Rectal smooth muscle tissue (tissue), 1 donor: ENCODE measurements around the gene STK17A.
"Not testable (repeated sequence)": the region's sequence is repeated elsewhere in the genome, so short reads cannot be mapped to it uniquely, and the experiment has no call there.

Experiments used
- H3K27ac ChIP-seq: one replicate; pipeline ENCODE4 v1.7.0; 2013; ENCODE audit warnings: low read depth, low read length, inconsistent platforms
- H3K27me3 ChIP-seq: one replicate; pipeline ENCODE4 v1.7.0; 2013; ENCODE audit warnings: low read length; ENCODE audit not compliant: control insufficient read depth, insufficient read depth
- H3K36me3 ChIP-seq: one replicate; pipeline ENCODE4 v1.7.0; 2013; ENCODE audit warnings: low read length; ENCODE audit not compliant: control insufficient read depth, insufficient read depth
- H3K4me1 ChIP-seq: one replicate; pipeline ENCODE4 v1.7.0; 2013; ENCODE audit warnings: low read length; ENCODE audit not compliant: control insufficient read depth, insufficient read depth
- H3K4me3 ChIP-seq: one replicate; pipeline ENCODE4 v1.7.0; 2013; ENCODE audit warnings: low read length
- H3K9ac ChIP-seq: one replicate; pipeline ENCODE4 v1.7.0; 2013; ENCODE audit warnings: low read length

Gene STK17A

DNA sequence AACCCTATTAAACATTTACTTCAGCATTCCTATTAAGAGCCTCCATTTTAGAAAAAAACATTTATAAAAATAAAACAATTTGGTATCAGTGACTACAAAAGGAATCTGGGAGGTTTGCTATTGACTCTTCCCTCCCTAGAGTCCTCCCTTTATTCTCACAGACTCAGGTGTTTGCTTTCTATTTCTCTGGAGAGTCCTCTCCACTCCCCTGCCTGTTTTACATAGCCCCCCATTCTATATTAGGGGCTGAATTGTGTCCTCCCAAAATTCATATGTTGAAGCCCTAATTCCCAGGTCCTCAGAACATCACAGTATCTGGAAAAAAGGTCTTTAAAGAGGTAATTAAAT, 76.6 kb downstream of the STK17A start:
- Histone ChIP-seq H3K4me1 (peaks cover 3% of the 10 kb centered on the region), H3K27ac (no peak overlapping the region), H3K27me3 (no peaks in the 10 kb centered on the region), H3K9ac (no peak overlapping the region), H3K36me3 (no peaks in the 10 kb centered on the region), H3K4me3 (no peak overlapping the region)

GRCh38 chr7:43660141-43660540, 77.2 kb downstream of the STK17A start:
- H3K4me1 ChIP-seq: peaks cover 9% of the 10 kb centered on the region
- H3K36me3 ChIP-seq: no peaks in the 10 kb centered on the region
- no peak overlapping the region for H3K4me3 ChIP-seq
- H3K9ac ChIP-seq: no peak overlapping the region
- H3K27me3 ChIP-seq: no peaks in the 10 kb centered on the region
- H3K27ac ChIP-seq: no peak overlapping the region

- Histone ChIP-seq H3K4me1 (peaks cover 9% of the 10 kb centered on the region), H3K36me3 (no peaks in the 10 kb centered on the region), H3K9ac (no peak overlapping the region), H3K27me3 (no peaks in the 10 kb centered on the region), H3K4me3 (no peak overlapping the region), H3K27ac (no peak overlapping the region)
These were observed 81.8 kb downstream of the STK17A start for GRCh38 chr7:43664681-43665080.

DNA sequence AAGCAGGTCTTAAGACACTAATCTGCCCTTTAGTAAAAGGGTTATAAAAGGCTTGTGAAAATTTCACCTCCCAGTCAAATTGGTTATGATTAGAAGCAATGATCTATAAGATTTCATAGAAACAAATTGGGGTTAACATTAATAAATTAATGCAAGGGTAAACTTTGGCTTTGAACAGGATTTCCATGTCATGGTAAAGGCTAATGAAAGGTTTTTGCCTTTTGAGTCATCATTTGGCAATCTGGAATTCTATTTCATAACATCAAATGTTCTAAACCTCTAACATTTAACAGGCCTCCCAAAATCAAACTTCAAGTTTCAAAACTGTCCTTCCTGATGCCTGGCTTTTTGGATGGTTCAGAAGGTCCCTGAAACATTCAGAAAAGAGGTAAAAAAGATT, 84.0 kb downstream of the STK17A start:
- no peak overlapping the region for H3K9ac ChIP-seq
- no peaks in the 10 kb centered on the region for H3K36me3 ChIP-seq
- H3K4me1 ChIP-seq: peaks cover 9% of the 10 kb centered on the region
- no peaks in the 10 kb centered on the region for H3K27me3 ChIP-seq
- H3K4me3 ChIP-seq: no peak overlapping the region
- H3K27ac ChIP-seq: no peak overlapping the region

GRCh38 chr7:43668035-43668434, 85.1 kb downstream of the STK17A start:
- H3K27ac ChIP-seq: no peak overlapping the region
- H3K9ac ChIP-seq: no peak overlapping the region
- H3K4me1 ChIP-seq: peaks cover 9% of the 10 kb centered on the region

DNA sequence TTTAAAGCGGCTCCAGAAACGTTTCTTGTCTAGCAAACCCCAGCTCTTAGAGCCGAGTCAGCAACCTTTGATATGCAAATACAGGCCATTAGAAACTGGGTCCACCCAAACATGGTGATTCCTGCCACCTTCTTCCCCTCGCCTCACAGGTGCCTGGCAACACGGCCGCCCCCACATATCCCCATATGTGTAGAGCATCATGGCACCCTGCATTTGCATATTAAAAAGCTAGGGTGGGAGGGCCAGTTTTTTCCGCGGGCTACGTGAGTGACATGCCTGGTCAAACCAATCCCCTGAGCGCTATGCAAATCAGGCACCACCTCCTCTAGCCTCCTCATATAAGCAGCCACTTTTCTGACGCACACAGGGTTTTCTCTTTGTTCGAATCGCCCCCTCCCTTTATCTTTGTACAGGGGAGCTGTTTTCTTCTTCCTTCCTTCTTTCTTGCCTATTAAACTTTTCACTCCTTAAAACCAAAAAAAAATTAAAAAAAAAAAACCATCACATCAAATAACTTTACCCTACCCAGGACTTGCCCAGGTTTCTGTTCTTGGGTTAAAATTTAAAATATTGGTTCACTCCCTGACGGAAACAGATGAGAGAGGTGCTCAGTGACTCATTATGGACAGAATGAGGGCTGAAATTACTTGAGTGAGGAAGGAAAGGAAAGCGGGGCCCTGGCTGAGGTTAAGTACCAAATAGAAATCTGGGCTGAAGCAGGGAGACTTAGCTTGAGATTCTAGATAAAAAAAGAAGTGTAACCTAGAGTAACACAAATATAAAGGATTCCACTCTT, 86.6 kb downstream of the STK17A start:
- H3K27ac ChIP-seq: no peak overlapping the region
- H3K36me3 ChIP-seq: no peaks in the 10 kb centered on the region
- no peaks in the 10 kb centered on the region for H3K27me3 ChIP-seq
- peaks cover 7% of the 10 kb centered on the region for H3K4me1 ChIP-seq
- H3K4me3 ChIP-seq: no peak overlapping the region
- no peak overlapping the region for H3K9ac ChIP-seq

More at GRCh38 chr7:43668035-43668434, 85.1 kb downstream of the STK17A start:
- Histone ChIP-seq H3K36me3 (no peaks in the 10 kb centered on the region), H3K4me3 (no peak overlapping the region), H3K27me3 (no peaks in the 10 kb centered on the region)

DNA sequence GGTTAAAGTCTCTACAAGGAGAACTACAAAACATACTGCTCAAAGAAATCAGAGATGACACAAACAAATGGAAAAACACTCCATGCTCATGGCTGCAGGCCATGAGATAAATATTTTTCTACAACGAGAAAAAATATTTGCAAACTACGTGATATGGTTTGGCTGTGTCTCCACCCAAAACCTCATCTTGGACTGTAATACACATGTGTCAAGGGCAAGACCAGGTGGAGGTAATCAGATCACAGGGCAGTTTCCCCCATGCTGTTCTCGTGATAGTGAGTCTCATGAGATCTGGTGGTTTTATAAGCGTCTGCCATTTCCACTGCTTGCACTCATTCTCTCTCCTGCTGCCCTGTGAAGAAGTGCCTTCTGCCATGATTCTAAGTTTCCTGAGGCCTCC, 88.6 kb downstream of the STK17A start:
- no peak overlapping the region for H3K27ac ChIP-seq
- H3K4me3 ChIP-seq: no peak overlapping the region
- H3K36me3 ChIP-seq: no peaks in the 10 kb centered on the region
- H3K27me3 ChIP-seq: no peaks in the 10 kb centered on the region
- H3K4me1 ChIP-seq: no peaks in the 10 kb centered on the region
- no peak overlapping the region for H3K9ac ChIP-seq

DNA sequence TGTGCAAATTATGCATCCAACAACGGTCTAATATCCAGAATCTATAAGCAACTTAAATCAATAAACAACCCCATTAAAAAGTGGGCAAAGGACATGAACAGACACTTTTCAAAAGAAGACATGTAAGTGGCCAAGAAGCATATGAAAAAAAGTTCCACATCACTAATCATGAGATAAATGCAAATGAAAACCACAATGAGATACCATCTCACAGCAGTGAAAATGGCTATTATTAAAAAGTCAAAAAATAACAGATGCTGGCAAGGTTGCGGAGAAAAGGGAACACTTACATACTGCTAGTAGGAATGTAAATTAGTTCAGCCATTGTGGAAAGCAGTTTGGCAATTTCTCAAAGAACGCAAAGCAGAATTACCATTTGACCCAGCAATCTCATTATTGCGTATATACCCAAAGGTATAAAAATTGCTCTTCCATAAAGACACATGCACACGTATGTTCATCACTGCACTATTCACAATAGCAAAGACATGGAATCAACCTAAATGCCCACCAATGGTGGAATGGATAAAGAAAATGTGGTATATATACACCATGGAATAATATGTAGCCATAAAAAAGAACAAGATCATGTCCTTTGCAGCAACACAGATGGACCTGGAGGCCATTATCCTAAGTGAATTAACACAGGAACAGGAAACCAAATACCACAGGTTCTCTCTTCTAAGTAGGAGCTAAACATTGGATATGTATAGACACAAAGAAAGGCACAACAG, 90.5 kb downstream of the STK17A start:
- H3K27me3 ChIP-seq, H3K36me3 ChIP-seq, H3K9ac ChIP-seq, H3K27ac ChIP-seq, H3K4me1 ChIP-seq, H3K4me3 ChIP-seq: not testable (repeated sequence)

DNA sequence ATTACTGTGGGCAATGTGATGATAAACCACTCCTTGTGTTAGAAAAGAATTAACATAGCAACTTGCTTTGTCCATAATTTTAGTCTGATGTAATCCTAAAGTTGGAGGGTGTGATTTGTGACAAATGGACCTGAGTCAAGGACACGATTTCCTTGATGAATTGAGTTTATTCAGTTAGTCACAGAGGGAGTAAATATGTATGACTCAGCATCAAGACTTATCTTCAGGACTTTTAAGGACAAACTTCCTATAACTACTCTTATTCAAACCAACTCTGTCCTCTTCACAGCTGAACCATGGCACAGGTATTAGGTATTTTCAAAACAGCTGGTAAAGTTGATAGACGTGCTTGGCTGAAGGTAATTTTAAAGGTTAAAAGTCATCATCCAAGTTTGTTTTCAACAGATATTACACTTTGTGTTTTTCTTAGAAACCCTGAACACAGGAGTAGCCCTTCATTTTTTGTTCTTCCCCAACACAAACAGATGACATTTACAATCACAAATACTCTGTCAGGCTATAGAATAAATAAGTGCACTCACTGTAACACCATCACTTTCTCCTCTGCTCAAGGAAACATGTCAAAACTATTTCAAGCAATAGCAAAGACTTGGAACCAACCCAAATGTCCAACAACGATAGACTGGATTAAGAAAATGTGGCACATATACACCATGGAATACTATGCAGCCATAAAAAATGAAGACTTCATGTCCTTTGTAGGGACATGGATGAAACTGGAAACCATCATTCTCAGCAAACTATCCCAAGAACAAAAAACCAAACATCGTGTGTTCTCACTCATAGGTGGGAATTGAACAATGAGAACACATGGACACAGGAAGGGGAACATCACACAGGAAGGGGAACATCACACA, 91.9 kb downstream of the STK17A start:
- Histone ChIP-seq H3K27ac (peak overlapping the region; percentile 26), H3K4me3 (no peak overlapping the region), H3K27me3 (no peaks in the 10 kb centered on the region), H3K9ac (no peak overlapping the region), H3K4me1 (no peaks in the 10 kb centered on the region), H3K36me3 (no peaks in the 10 kb centered on the region)
